K562 (cell line): ENCODE results near the gene UTP11. TPM values are rescaled to one million over a fixed set of nuclear protein-coding genes. Genes with fewer than 3 reads are reported as not detected.

Experiments used
- ATF3 ChIP-seq, 2 experiments: fragments of 450-650 bp in 1 of 2; sonication (generic) in 1 of 2; formaldehyde crosslinking in 1 of 2; IDR thresholded peaks in 1 of 2; conservative IDR thresholded peaks in 1 of 2; 2 replicates each; pipeline versions ENCODE4 v1.6.1 to v1.8.1; 2016 to 2023; ENCODE audit warnings: mild to moderate bottlenecking in 2 of 2, moderate library complexity in 2 of 2, inconsistent platforms in 1 of 2, missing genetic modification reagents in 1 of 2
- CHD7 ChIP-seq: fragments of 200-600 bp; sonication (generic); IDR thresholded peaks from one replicate; pipeline ENCODE4 v1.6.1; 2012; ENCODE audit warnings: mild to moderate bottlenecking, low read depth, low read length, inconsistent platforms
- CXXC5 ChIP-seq: fragments of 250-450 bp; sonication (Bioruptor Pico); IDR thresholded peaks from 2 replicates; pipeline ENCODE4 v1.8.0; 2022; ENCODE audit warnings: inconsistent platforms, mild to moderate bottlenecking, moderate library complexity
- ILF3 ChIP-seq: fragments of 450-650 bp; IDR thresholded peaks from 2 replicates; pipeline ENCODE4 v1.6.1; 2018; ENCODE audit warnings: antibody characterized with exemption, mild to moderate bottlenecking, moderate library complexity, borderline replicate concordance
- NFYB ChIP-seq: IDR thresholded peaks from 2 replicates; pipeline ENCODE4 v1.6.1; 2011; ENCODE audit warnings: mild to moderate bottlenecking, moderate library complexity; ENCODE audit not compliant: insufficient read length; ENCODE audit errors: extremely low read depth
- STAG1 ChIP-seq: sonication (generic); formaldehyde crosslinking; IDR thresholded peaks from 2 replicates; pipeline ENCODE4 v1.5.0; 2020; ENCODE audit warnings: missing genetic modification reagents, borderline replicate concordance
- SUPT5H ChIP-seq: fragments of 450-650 bp; IDR thresholded peaks from 2 replicates; pipeline ENCODE4 v1.6.1; 2016
- TFAP4 ChIP-seq: sonication (generic); formaldehyde crosslinking; IDR thresholded peaks from 2 replicates; pipeline ENCODE4 v1.8.0; 2022; ENCODE audit warnings: missing genetic modification reagents, mild to moderate bottlenecking, moderate library complexity, borderline replicate concordance
- polyA plus RNA-seq, 8 experiments: library from polyadenylated mRNA; depleted of rRNA in 4 of 8; stranded (reverse) in 5 of 8; unstranded in 3 of 8; fragments of >200 nt; fragmentation: Nextera tagmentation in 2 of 8; fragmentation: Illumina TruSeq in 1 of 8; extraction: Ambion mirVana in 2 of 8; extraction: Trizol in 1 of 8; gene quantifications; 2 replicates each; pipeline versions ENCODE4 v1.2.1 to v1.2.3, GENCODE V29; 2011 to 2014; ENCODE audit warnings: inconsistent platforms in 1 of 8, missing spikeins in 1 of 8
- total RNA-seq, 7 experiments: library from RNA; depleted of rRNA in 6 of 7; stranded (reverse); fragments of >200 nt in 6 of 7; fragmentation: Illumina TruSeq in 2 of 7; extraction: Trizol in 2 of 7; gene quantifications; 2 replicates each; pipeline versions ENCODE4 v1.2.1 to v1.2.3, GENCODE V29; 2011 to 2021; ENCODE audit warnings: low replicate concordance in 1 of 7

Gene UTP11
- total and polyA plus RNA-seq, 9 of the 15 experiments (the other 6 are each of a cell fraction or from before 2014, with no cell fraction given) = 91.1 to 378 (median 221) TPM

- TF ChIP-seq CHD7 (no peak), TFAP4 (CRISPR knock-in tag) (no peak; the same call in 1 of the 2 replicates), STAG1 (CRISPR knock-in tag) (0 out of 2 replicates have a peak, but pooled peaks have one; percentile 9), SUPT5H (no peak), NFYB (no peak), ILF3 (no peak), ATF3 (IDR thresholded peaks at IDR 0.05) (peak; percentile 96), ATF3 (CRISPR knock-in tag; conservative IDR thresholded peaks at IDR 0.05) (no peak), CXXC5 (peak; percentile 6; the same call in 1 of the 2 replicates)
Measured at GRCh38 chr1:38000529-38001455, 11.7 kb upstream of the UTP11 start (continued).
